A549 (cell line): ENCODE data around the gene PCDH9. TPM values are rescaled to one million over a fixed set of nuclear protein-coding genes. Genes with fewer than 3 reads are reported as not detected.

ENCODE experiments used
- ATAC-seq, 2 experiments: fragments of 200-7000 bp in 1 of 2; fragments of >200 bp in 1 of 2; cut with Nextera tagmentation in 1 of 2; cut with Tn5 transposase in 1 of 2; 3 replicates each; pipeline versions ENCODE4 v1.8.0 to v1.9.1; 2018 to 2020; ENCODE audit warnings: mild to moderate bottlenecking in 1 of 2, moderate library complexity in 1 of 2
- CTCF ChIA-PET: fragments of 300-600 bp; sonication (Branson Sonifier 250); formaldehyde crosslinking; extraction: SDS; loops from one replicate; lab custom pipeline; 2021; ENCODE audit warnings: antibody characterized with exemption, inconsistent platforms; lab: Yijun Ruan, JAX
- POLR2A ChIA-PET: fragments of 350-600 bp; formaldehyde crosslinking; extraction: SDS; loops from one replicate; lab custom pipeline; 2021; ENCODE audit warnings: antibody characterized with exemption, inconsistent platforms; lab: Yijun Ruan, JAX
- DNase-seq, 2 experiments: peaks; one replicate each; pipeline versions ENCODE4 v3.0.0 to v3.0.0-alpha.2; 2011 to 2016; ENCODE audit warnings: low read depth in 1 of 2, low spot score in 1 of 2
- FAIRE-seq: peaks from 2 replicates; lab custom pipeline; 2011; peaks lifted over from hg19 to GRCh38; lab: Jason Lieb, UNC
- H3K27ac ChIP-seq, 2 experiments: fragments of >200 bp; sonication (Bioruptor Twin); formaldehyde crosslinking; 3 replicates each; pipeline ENCODE4 v1.5.1; 2016 to 2017
- H3K4me1 ChIP-seq: fragments of >200 bp; sonication (Bioruptor Twin); formaldehyde crosslinking; 3 replicates; pipeline ENCODE4 v1.6.1; 2016
- H3K4me2 ChIP-seq: fragments of >200 bp; sonication (Bioruptor Twin); formaldehyde crosslinking; 3 replicates; pipeline ENCODE4 v1.6.1; 2016
- H3K4me3 ChIP-seq: fragments of >200 bp; sonication (Bioruptor Twin); formaldehyde crosslinking; 3 replicates; pipeline ENCODE4 v1.5.1; 2016
- H3K9me3 ChIP-seq: fragments of >200 bp; sonication (Bioruptor Twin); formaldehyde crosslinking; 3 replicates; pipeline ENCODE4 v1.6.1; 2016
- CBX2 ChIP-seq: fragments of 200-600 bp; sonication (generic); IDR thresholded peaks from 2 replicates; pipeline ENCODE4 v1.6.1; 2016; ENCODE audit warnings: low read depth, mild to moderate bottlenecking, borderline replicate concordance
- E2F6 ChIP-seq: IDR thresholded peaks from 2 replicates; pipeline ENCODE4 v1.6.1; 2012; ENCODE audit warnings: low read depth, borderline replicate concordance
- EHF ChIP-seq: fragments of 250-450 bp; sonication (Bioruptor Pico); IDR thresholded peaks from 2 replicates; pipeline ENCODE4 v1.5.0; 2020; ENCODE audit warnings: mild to moderate bottlenecking
- EHMT2 ChIP-seq: fragments of 200-600 bp; sonication (generic); IDR thresholded peaks from 2 replicates; pipeline ENCODE4 v1.6.1; 2016; ENCODE audit warnings: antibody characterized with exemption, low read depth, mild to moderate bottlenecking, moderate library complexity
- ELK1 ChIP-seq: fragments of 150-350 bp; IDR thresholded peaks from 2 replicates; pipeline ENCODE4 v1.6.1; 2014; ENCODE audit warnings: low read depth, mild to moderate bottlenecking, low read length
- FOSL2 ChIP-seq, 2 experiments: fragments of 450-650 bp in 1 of 2; fragments of >200 bp in 1 of 2; sonication (Bioruptor Twin) in 1 of 2; formaldehyde crosslinking; IDR thresholded peaks; 2 replicates each; pipeline versions ENCODE4 v1.5.0 to v1.6.1; 2016 to 2020; ENCODE audit warnings: mild to moderate bottlenecking in 1 of 2, moderate library complexity in 1 of 2
- GATA3 ChIP-seq: IDR thresholded peaks from 2 replicates; pipeline ENCODE4 v1.6.1; 2012; ENCODE audit warnings: borderline replicate concordance
- HDAC2 ChIP-seq: fragments of 200-600 bp; sonication (generic); IDR thresholded peaks from 2 replicates; pipeline ENCODE4 v1.6.1; 2016
- HEYL ChIP-seq: fragments of 250-450 bp; sonication (Bioruptor Pico); IDR thresholded peaks from 2 replicates; pipeline ENCODE4 v1.8.0; 2021; ENCODE audit warnings: mild to moderate bottlenecking, moderate library complexity
- HMGXB4 ChIP-seq: fragments of 250-450 bp; sonication (Bioruptor Pico); IDR thresholded peaks from 2 replicates; pipeline ENCODE4 v1.5.0; 2021; ENCODE audit warnings: mild to moderate bottlenecking, moderate library complexity, borderline replicate concordance
- HOXB13 ChIP-seq: fragments of 250-450 bp; sonication (Bioruptor Pico); IDR thresholded peaks from 2 replicates; pipeline ENCODE4 v1.5.0; 2020; ENCODE audit warnings: low read depth, mild to moderate bottlenecking, moderate library complexity
- HOXB5 ChIP-seq: fragments of 250-450 bp; sonication (Bioruptor Pico); IDR thresholded peaks from 2 replicates; pipeline ENCODE4 v1.5.0; 2020; ENCODE audit warnings: mild to moderate bottlenecking, moderate library complexity
- JUN ChIP-seq, 2 experiments: fragments of >200 bp; sonication (Bioruptor Twin); formaldehyde crosslinking; IDR thresholded peaks; 2 replicates in 1 of 2; 3 replicates in 1 of 2; pipeline ENCODE4 v1.6.1; 2016 to 2017
- MAFK ChIP-seq: fragments of 450-650 bp; IDR thresholded peaks from 2 replicates; pipeline ENCODE4 v1.6.1; 2014; ENCODE audit not compliant: partially characterized antibody
- MAZ ChIP-seq: fragments of 150-350 bp; IDR thresholded peaks from 2 replicates; pipeline ENCODE4 v1.6.1; 2014; ENCODE audit warnings: antibody characterized with exemption, low read depth, low read length, borderline replicate concordance
- MYC ChIP-seq: IDR thresholded peaks from 2 replicates; pipeline ENCODE4 v1.6.1; 2012; ENCODE audit warnings: mild to moderate bottlenecking, inconsistent platforms, low read length, improper control_type of control experiment, borderline replicate concordance
- NFE2L2 ChIP-seq: fragments of 150-350 bp; conservative IDR thresholded peaks from 2 replicates; pipeline ENCODE4 v1.6.1; 2014; ENCODE audit warnings: low read length
- NPAS2 ChIP-seq: fragments of 250-450 bp; sonication (Bioruptor Pico); IDR thresholded peaks from 2 replicates; pipeline ENCODE4 v1.8.0; 2022; ENCODE audit warnings: mild to moderate bottlenecking, moderate library complexity, borderline replicate concordance
- PBX3 ChIP-seq: IDR thresholded peaks from 2 replicates; pipeline ENCODE4 v1.6.1; 2012
- POLR2AphosphoS2 ChIP-seq: conservative IDR thresholded peaks from 2 replicates; pipeline ENCODE4 v1.6.1; 2012; ENCODE audit warnings: low read length, improper control_type of control experiment, inconsistent platforms
- RAD21 ChIP-seq, 2 experiments: fragments of >200 bp in 1 of 2; sonication (Bioruptor Twin) in 1 of 2; formaldehyde crosslinking in 1 of 2; IDR thresholded peaks in 1 of 2; conservative IDR thresholded peaks in 1 of 2; 2 replicates in 1 of 2; 3 replicates in 1 of 2; pipeline ENCODE4 v1.6.1; 2012 to 2018; ENCODE audit warnings: inconsistent platforms in 1 of 2
- RFX5 ChIP-seq: fragments of 450-650 bp; IDR thresholded peaks from 2 replicates; pipeline ENCODE4 v1.7.1; 2014; ENCODE audit warnings: antibody characterized with exemption, mild to moderate bottlenecking, moderate library complexity
- SREBF2 ChIP-seq: fragments of 450-650 bp; IDR thresholded peaks from 2 replicates; pipeline ENCODE4 v1.6.1; 2014; ENCODE audit warnings: mild to moderate bottlenecking, moderate library complexity
- TFCP2L1 ChIP-seq: fragments of 250-450 bp; sonication (Bioruptor Pico); IDR thresholded peaks from 2 replicates; pipeline ENCODE4 v1.5.0; 2021; ENCODE audit warnings: mild to moderate bottlenecking
- TP53 ChIP-seq: fragments of 250-450 bp; sonication (Bioruptor Pico); IDR thresholded peaks from 2 replicates; pipeline ENCODE4 v1.5.0; 2021; ENCODE audit warnings: mild to moderate bottlenecking, moderate library complexity
- USF2 ChIP-seq: fragments of 450-650 bp; IDR thresholded peaks from 2 replicates; pipeline ENCODE4 v1.6.1; 2014; ENCODE audit warnings: antibody characterized with exemption
- ZFP36 ChIP-seq: fragments of 450-650 bp; IDR thresholded peaks from 2 replicates; pipeline ENCODE4 v1.6.1; 2014; ENCODE audit warnings: borderline replicate concordance; ENCODE audit not compliant: partially characterized antibody
- ZSCAN20 ChIP-seq: fragments of 250-450 bp; sonication (Bioruptor Pico); IDR thresholded peaks from 2 replicates; pipeline ENCODE4 v1.8.0; 2022; ENCODE audit warnings: mild to moderate bottlenecking, moderate library complexity
- WGBS: methylation state at CpG from one replicate; pipeline ENCODE4 v1.1.6; 2017; ENCODE audit errors: missing lambda C conversion rate; 5-methylcytosine and 5-hydroxymethylcytosine counted together
- polyA plus RNA-seq, 4 experiments: library from polyadenylated mRNA; depleted of rRNA in 3 of 4; stranded (reverse); fragments of >200 nt; fragmentation: RNase III in 1 of 4; extraction: RNeasy Plus Mini Kit Qiagen cat#74134 plus additional on column Dnase treatment in 1 of 4; gene quantifications; 2 replicates in 3 of 4; 3 replicates in 1 of 4; pipeline ENCODE4 v1.2.3, GENCODE V29; 2011 to 2017

PCDH9 gene
- polyA plus RNA-seq, 2 of the 4 experiments (the other 2 are of a cell fraction), result 16.0 to 29.5 TPM

- no peak for ATAC-seq
- no peak for FAIRE-seq
Measured at GRCh38 chr13:66430269-66430668, 799.9 kb downstream of the PCDH9 start.

GRCh38 chr13:66429156-66429555 lies 801.0 kb downstream of the PCDH9 start:
- DNase-seq (no peak), ATAC-seq (no peak)
- POLR2A ChIA-PET, result no interaction called here
- no peak overlapping the region for H3K4me2 ChIP-seq
- TF ChIP-seq HDAC2 (no peak), HMGXB4 (CRISPR knock-in tag) (no peak), MYC (no peak), MAFK (no peak), HEYL (CRISPR knock-in tag) (no peak), CBX2 (no peak)
- TF ChIP-seq, all 56 proteins: peak for 0
- H3K27ac ChIP-seq, result no peak overlapping the region
- no peak overlapping the region for H3K4me3 ChIP-seq
- CTCF ChIA-PET, result no interaction called here
- peaks cover 8% of the 10 kb centered on the region; the same call in 1 of the 3 replicates for H3K4me1 ChIP-seq
- H3K9me3 ChIP-seq, result no peaks in the 10 kb centered on the region
- FAIRE-seq, result no peak

More at GRCh38 chr13:66430269-66430668, 799.9 kb downstream of the PCDH9 start:
- Histone ChIP-seq H3K4me2 (no peak overlapping the region), H3K4me1 (no peaks in the 10 kb centered on the region; the same call in 2 of the 3 replicates), H3K4me3 (no peak overlapping the region), H3K27ac (no peak overlapping the region), H3K9me3 (no peaks in the 10 kb centered on the region)
- CTCF ChIA-PET, result no interaction called here
- TF ChIP-seq HEYL (CRISPR knock-in tag) (no peak), EHF (no peak), MAZ (no peak), POLR2AphosphoS2 (no peak), NPAS2 (CRISPR knock-in tag) (no peak), RAD21 (conservative IDR thresholded peaks at IDR 0.05 in 1 of 2, IDR thresholded peaks at IDR 0.05 in 1 of 2) (no peak), ZFP36 (no peak), FOSL2 (IDR thresholded peaks at IDR 0.05) (no peak), FOSL2 (CRISPR knock-in tag; IDR thresholded peaks at IDR 0.05) (no peak), PBX3 (no peak)
- POLR2A ChIA-PET, result no interaction called here
- no peak for DNase-seq

- ATAC-seq (no peak), FAIRE-seq (no peak), DNase-seq (no peak)
- WGBS, result 87% methylated on average over 2 of the region's 2 CpGs
- no peak overlapping the region for H3K4me3 ChIP-seq
- ChIA-PET CTCF (no interaction called here), POLR2A (no interaction called here)
- H3K27ac ChIP-seq, result no peak overlapping the region
- H3K4me2 ChIP-seq, result no peak overlapping the region
- H3K9me3 ChIP-seq, result no peaks in the 10 kb centered on the region
- TF ChIP-seq EHMT2 (no peak), HOXB5 (CRISPR knock-in tag) (no peak), RAD21 (conservative IDR thresholded peaks at IDR 0.05 in 1 of 2, IDR thresholded peaks at IDR 0.05 in 1 of 2) (no peak), ZSCAN20 (CRISPR knock-in tag) (no peak), GATA3 (no peak), TP53 (CRISPR knock-in tag) (no peak), ELK1 (no peak), MYC (no peak), TFCP2L1 (CRISPR knock-in tag) (no peak), HEYL (CRISPR knock-in tag) (no peak), E2F6 (no peak), RFX5 (no peak), NFE2L2 (no peak), JUN (IDR thresholded peaks at IDR 0.05) (no peak), SREBF2 (no peak), USF2 (no peak), HOXB13 (CRISPR knock-in tag) (no peak)
- H3K4me1 ChIP-seq, result peaks cover 9% of the 10 kb centered on the region; the same call in 1 of the 3 replicates
Measured at GRCh38 chr13:66427458-66427861, 802.7 kb downstream of the PCDH9 start.
